Activated naive CD4-positive, alpha-beta T cell treated with anti-CD3 and anti-CD28 coated beads, Interleukin-2, amount 50 U/mL, for 16 hours (primary cell): ENCODE results near the gene TMEM185B.
"Not testable (repeated sequence)": the region's sequence is repeated elsewhere in the genome, so short reads cannot be mapped to it uniquely, and the experiment has no call there.

ENCODE experiments used
- DNase-seq: peaks from one replicate; pipeline ENCODE4 v3.0.0-alpha.2; 2020

TMEM185B gene

DNA sequence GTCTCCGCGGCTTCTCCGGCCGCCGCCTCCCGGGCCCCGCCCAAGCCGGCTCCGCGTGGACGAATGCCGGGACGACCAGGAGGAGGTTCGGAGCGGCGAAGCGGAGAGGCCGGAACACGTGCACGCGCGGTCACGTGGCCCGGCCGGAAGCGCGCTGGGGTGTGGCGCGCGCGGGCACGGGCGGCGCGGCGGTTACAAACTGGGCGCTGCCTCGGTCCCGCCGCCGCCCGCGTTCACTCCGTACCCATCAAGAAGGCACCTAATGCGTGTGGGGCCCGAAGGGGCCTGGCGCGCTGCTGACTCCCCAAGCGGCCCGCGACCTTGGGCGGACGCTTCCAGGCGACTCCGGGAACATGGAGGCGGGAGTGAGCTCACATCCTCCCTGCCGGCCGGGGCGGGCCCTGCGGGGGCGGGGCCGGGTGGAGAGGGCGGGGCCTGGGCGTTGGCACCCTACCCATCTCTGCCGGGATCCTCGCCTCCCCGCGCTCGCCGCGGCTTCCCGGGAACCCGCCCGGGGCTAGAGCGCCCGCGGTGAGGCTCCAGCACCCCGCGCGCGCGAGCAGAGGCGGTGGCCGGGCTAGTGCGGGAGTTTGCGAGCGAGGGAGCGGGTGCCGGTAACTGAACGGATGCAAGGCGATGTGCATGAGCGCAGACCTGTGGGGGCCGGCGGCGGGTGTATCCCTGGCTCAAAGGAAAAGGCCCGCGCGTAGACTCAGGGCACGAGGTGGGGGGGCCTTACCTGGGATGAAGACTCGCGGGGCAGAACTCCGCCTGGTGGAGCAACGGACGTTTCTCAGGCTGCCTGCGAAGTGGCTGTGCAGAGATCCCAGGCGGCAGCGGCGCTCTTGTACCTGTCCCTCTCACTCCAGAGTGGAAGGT is at the start of gene TMEM185B:
TSS of gene TMEM185B (minus strand) at position 367 of the 879 bp plus-strand sequence. CDS start 424 bp downstream, outside the sequence.
- DNase-seq: peak; percentile 91

DNA sequence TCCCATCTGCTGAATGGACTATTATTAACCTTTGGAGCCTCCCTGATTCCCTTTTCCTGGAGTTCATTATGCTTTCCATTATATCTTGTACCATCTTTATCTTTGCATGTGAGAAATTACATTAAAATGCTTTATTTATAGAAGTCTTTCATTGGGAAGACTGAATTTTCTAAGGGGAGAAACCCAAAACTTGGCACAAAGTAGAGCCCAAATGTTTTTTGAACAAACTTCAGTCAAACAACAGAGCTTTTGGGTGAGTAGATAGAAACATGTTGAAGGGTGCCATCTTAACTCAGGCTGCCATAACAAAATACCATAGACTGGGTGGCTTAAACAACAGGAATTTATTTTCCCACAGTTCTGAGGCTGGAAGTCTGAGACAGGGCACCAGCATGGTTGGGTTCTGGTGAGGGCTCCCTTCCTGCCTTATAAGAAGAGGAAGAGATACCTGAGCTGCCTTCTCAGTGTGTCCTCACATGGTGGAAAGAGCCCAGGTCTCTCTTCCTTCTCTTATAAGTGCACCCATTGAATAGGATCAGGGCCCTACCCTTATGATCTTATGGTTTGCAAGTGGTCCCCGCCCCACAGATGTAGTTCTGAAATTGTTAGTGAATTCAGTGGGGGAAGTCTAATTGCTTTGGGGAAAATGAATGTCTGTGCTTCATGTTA is 48.6 kb upstream of the TMEM185B start:
- no peak for DNase-seq

DNA sequence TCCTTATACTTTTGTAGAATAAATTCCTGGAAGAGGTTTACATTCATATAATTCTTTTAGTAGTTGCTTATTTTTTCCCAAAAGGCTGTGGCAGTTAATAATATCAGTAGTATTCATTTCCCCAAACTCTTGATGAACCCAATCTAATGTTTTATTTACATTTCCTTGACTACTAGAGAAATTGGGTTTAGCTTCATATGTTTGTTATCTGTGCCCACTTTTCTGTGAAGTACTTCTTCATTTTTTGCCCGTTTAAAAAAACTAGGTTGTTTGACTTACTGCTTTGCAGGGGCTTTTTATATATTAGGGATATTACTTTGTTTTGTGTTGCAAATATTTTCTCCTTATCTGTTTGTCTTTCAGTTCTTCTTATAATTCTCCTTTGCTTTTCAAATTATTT is 46.6 kb upstream of the TMEM185B start:
- DNase-seq: no peak

DNA sequence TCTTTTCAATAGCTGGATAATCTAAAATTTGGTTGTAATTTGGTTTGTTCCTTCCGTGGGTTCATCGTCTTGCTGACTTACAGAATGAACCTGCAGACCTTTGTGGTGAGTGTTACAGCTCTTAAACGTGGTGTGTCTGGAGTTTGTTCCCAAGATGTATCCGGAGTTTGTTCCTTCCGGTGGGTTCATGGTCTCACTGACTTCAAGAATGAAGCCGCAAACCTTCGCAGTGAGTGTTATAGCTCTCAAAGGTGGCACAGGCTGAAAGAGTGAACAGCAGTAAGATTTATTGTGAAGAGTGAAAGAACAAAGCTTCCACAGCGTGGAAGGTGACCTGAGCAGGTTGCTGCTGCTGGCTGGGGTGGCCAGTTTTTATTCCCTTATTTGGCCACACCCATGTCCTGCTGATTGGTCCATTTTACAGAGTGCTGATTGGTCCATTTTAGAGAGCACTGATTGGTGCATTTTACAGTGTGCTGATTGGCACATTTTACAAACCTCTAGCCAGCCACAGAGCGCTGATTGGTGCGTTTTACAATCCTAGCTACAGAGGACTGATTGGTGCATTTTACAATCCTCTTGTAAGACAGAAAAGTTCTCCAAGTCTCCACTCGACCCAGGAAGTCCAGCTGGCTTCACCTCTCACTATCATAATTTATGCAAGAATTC is 46.0 kb upstream of the TMEM185B start:
- no peak for DNase-seq

DNA sequence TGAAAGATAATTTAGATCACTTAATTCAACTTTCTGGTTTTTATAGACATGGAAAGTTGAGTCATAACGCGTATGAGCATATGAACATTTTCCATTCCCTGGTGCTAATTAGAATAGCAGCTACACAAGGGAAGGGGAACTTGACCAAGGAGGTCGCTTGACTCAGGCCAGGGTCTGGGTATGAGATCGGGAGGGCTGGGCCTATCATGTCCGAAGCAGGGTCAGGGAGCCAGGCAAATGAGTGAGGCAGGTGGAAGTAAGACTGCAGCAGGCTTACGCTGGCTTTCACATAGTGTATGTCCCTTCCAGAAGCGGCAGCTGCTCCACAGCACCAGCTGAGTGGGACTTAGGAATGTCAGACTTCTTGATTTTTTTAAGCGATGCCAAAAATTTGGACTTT is 44.1 kb upstream of the TMEM185B start:
- DNase-seq: no peak

DNA sequence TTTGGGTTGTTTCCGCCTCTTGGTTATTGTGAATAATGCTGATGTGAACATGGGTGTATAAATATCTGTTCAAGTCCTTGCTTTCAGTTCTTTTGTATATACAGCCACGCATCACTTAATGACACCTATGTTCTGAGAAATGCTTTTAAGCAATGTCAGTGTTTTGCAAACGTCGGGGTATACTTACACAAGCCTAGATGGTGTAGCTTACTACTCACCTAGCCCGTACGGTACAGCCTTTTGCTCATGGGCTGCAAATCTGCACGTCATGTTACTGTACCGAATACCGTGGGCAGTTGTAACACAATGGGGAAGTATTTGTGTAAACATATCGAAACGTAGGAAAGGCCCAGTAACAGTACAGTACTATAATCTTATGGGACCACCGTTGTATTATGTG is 41.8 kb upstream of the TMEM185B start:
- DNase-seq: no peak

DNA sequence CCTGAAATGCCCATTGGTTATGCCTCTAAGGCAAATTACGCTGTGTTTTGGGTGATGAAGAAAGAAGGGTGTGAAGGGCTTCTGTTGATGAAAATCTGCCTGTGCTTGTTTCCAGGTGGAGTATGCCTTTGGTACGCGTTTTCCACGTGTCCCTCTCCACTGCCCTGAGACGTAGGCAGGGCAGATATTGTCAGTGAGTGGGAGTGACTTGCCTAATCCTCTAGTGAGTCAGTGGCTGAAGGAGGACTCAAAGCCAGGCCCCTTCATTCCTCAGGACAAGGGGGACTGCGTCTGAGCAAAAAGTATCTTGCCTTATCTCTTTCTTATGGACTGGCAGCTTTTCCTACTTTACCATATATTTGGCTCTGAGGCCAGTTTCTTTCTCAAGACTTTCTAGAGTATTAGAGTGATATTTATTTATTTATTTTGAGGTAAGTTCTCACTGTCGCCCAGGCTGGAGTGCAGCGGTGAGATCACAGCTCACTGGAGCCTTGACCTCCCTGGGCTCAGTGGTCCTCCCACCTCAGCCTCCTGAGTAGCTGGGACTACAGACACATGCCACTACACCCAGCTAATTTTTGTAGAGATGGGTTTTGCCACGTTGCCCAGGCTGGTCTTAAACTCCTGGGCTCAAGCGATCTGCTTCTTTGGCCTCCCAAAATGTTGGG is 39.7 kb upstream of the TMEM185B start:
- DNase-seq: no peak

DNA sequence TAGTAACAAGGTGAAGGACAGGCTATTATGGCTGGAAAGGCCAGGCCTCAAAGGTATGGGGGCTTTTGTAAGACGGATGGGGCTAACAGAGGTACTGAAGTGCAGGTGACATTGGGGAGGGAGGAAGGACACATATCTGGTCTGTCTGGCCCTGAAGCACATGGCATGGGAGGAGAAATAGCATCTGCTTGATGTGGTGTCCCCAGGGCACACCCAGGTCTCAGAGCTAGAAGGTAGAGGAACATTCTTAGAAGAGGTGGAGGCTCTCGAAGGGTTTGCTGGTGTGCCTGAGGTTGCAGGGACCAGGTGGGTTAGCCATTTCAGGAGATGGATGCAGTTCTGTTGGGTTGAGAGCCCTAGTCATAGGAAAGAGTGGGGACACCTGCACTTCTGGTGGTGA is 39.0 kb upstream of the TMEM185B start:
- DNase-seq: no peak

DNA sequence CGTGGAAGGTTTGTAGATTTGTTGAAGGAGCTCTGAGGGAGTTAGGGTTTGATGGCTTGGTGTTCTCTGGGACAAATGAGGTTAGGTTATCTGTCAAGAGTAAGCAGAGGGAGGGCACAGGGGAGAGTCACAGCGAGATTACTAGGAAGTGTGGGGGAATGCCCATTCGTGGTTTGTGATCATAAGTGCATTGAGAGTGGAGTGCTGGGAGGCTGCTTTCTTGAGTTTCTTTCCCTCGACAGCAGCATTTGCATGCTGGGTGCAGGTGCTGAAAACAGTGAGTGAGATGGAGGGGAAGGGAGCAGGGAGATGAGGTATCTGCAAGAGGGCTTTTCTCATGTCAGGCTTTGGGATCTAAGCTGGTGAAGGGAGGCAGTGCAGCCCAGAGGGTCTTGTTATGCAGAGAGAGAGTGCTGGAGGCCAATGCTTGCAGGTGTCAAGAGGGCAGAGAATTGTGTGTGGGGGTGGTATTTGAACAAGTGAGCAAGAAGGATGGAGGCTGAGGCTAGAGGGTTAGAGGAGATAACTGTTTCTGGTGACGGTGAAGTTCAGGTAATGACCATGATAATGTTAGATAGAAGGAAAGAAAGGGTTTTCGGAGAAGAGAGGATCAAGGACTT is 38.3 kb upstream of the TMEM185B start:
- DNase-seq: no peak

DNA sequence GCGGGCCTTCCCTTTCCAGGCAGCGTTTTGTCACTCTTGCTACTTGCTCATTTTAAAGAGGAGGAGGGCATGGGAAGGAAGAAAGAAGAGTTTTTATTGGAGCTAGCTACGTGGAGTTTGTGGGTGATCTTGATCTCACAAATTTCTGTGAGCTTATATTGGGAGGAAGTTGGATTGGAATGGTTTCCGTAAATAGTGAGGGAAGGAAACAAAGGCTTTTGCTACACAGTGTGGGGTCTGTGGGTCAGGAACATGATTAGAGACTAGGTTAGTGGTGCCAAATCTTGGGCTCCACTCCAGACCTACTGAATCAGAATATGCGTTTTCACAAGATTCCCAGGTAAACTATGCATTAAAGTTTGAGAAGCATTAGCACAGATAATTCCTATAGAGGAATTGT is 37.5 kb upstream of the TMEM185B start:
- no peak for DNase-seq

DNA sequence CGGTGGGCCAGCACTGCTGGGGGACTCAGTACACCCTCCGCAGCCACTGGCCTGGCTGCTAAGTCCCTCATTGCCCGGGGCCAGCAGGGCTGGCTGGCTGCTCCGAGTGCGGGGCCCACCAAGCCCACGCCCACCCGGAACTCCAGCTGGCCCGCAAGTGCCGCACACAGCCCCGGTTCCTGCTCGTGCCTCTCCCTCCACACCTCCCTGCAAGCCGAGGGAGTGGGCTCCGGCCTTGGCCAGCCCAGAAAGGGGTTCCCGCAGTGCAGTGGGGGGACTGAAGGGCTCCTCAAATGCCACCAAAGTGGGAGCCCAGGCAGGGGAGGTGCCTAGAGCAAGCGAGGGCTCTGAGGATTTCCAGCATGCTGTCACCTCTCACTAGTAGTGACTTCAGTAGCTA is 36.7 kb upstream of the TMEM185B start:
- not testable (repeated sequence) for DNase-seq

DNA sequence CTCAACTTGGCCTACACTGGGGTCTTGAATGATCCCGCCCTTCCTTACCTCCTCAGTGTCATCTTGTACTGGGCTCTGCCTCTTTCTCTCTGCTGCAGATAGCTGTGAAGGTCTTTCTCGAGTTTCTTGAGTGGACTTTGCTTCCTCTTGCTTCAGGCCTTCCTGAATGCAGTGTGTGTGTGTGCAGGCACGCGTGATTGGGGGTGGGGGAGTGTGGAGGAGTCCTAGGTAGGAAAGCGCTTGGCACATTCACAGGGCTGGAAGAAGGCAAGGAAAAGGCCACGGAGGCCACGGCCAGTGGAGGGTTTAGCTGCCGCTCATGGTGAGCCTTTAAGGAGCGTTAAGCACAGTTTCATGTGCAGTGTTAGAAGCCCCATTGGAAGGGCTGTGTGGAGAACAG is 35.0 kb upstream of the TMEM185B start:
- DNase-seq: no peak

DNA sequence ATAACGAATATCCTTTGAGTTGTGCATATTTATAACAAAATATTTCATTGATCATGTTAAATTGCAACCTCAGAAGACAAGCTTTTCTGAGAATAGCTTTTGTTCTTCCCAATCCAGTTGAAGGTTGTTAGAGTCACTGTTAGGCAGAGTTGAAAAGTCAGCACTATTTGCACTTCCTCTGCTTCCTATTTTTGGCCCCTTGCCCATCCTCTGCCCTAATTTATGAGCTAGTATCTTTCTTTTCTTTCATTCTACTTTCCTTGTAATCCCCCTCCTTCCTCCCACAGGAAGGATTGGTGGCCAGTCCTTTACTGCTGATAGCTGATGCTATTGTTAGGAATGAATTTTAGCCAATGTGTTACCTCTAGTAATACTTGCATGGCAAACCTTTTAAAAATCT is 34.3 kb upstream of the TMEM185B start:
- no peak for DNase-seq

DNA sequence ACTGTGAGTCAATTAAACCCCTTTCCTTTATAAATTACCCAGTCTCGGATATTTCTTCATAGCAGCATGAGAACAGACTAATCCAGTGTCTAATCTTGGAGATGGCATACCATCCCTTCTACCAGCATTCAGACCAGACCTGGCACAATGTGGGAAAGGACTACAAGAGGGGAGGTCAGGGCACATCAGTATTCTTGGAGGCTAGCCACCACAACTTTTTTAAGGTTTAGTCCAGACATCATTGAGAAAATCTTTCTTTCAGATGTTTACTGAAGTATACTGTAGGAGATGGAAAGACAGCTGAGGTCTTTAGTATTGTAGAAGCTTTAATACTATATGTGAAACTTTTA is 33.4 kb upstream of the TMEM185B start:
- no peak for DNase-seq

DNA sequence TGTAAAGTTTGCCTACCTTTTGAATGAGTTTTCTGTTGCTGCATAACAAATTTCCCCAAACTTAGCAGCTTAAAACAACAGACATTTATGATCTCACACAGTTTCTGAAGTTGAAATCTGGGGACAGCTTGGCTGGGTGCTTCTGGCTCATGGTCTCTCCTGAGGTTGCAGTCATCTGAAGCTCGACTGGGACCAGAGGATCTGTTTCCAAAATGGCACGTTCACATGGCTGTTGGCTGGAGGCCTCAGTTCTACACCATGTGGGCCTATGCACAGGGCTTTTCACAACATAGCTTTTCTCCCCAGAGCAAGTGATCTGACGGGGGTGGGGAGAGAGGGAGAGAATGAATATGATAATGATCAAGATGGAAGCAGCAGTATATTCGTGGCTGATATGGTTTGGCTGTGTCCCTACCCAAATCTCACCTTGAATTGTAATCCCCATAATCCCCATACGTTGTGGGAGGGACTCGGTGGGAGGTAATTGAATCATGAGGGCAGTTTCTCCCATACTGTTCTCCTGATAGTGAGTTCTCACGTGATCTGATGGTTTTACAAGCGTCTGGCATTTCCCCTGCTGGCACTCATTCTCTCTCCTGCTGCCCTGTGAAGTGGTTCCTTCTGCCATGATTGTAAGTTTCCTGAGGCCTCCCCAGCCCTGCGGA is 32.9 kb upstream of the TMEM185B start:
- DNase-seq: no peak

DNA sequence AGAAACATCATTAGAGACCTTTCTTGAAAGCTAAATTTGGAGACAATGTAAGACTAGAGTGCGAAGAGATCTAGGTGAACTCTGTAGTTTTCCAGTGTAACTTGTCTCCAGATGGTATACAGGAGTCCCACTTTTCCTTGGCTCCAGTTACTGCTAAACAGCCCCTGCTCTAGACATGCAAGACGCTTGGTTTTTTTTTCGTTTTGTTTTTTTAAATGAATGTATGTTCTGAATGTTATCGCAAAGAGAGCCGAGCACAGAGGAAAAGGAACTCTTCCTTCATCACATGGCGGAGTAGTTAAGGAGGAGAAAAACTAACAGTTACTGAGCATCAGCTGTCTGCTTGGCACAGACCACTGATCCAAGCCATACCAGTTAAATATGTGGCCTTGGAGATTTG is 31.9 kb upstream of the TMEM185B start:
- DNase-seq: no peak

DNA sequence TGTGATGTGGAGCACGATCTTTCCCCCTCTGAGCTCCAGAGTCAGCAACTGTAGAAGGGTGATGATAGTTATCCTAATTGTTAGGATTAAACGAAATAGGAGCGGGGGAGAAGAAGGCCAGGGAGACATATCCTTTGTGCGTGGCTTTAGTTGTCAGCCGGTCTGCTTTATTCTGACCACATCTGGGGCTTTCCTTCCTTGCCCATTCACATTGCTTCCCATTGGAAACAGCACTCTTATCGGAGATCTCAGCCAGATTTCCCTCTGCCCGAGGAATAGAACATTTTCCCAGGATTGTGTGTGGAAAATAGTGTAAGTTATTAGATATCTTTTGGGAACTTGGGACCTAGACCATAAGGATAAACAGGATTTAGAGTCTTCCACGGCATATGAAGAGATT is 31.0 kb upstream of the TMEM185B start:
- no peak for DNase-seq

DNA sequence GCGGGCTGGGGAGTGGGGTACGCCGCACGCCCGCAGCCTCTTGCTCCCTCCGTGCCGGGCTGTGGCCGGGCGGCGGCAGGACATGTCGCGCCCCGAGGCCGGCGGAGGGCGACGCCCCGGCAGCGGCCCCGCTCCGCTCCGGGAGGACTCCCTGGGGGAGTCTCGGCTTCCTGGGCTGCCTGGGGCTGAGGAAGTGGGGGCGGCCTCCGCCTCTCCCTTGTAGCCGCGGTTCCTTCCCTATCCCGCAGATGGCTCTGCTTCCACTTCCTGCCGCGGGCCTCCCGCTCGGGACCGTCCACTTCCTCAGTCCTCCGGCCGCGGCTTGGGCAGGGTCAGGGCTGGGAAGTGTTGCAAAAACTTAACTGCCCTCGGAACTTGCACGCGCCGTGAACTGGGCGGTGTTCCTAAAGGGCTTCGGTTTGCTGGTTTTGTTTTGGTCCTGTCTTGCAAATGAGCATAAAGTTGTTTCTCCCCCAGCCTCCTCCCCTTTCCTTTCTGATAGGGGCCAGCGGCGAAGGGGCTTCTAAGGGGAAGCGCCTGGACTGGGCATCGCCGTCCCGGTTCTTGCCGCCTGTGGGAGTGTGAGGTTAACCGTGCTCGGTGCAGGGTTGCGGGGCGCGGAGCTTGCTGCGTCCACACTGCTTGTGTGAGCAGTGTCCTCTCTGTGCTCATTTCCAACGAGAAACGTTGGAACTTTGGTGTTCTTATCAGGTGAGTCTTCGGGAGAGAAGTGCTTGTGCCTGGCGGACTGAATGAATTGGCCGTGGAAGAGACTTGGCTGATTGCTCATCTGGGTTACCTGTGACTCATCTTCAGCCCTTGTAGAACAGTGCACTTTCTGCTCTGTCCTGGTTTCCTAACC is 30.1 kb upstream of the TMEM185B start:
- no peak for DNase-seq

DNA sequence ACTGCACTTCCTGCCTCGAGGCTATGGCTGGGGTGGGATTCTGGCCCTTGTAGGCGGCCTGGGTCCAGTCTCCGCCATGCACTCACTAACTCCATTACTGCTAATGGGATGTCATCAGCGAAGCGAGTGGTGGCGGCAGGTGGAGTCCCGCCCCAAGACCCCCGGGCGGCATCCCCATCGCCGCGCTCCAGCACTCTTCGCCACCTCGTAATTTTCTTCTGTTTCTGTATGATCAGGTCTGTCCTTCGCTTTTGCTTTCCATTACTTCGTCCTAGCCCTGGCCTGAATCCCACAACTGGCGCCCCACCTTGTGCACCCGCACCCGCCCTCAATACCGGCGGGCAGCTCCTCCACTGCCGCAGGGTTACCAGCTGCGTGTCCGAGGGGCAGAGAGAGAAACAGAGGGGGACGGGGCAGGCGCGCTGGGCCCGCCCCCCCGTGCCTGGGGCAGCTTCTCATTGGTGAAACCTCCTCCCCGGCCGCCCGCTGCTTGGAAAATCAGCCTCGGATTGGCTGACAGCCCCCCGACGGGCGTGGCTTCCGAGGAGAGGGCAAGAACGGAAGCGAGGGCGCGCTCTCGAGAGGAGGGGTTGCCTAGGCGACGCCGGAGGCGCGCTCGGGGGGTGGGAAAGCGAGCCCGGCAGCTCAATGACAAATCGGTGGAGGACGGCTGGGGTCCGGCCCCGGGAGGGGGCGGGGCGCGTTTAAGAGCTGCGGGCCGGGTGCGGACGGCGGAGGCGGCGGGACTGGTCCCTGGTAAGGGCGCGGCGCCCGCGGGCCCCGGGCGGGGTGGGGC is 29.2 kb upstream of the TMEM185B start, which contains the start of gene RALB:
TSS of gene RALB (plus strand) at position 628 of the 796 bp plus-strand sequence. CDS start 25,813 bp downstream, outside the sequence.
- DNase-seq: peak; percentile 99

DNA sequence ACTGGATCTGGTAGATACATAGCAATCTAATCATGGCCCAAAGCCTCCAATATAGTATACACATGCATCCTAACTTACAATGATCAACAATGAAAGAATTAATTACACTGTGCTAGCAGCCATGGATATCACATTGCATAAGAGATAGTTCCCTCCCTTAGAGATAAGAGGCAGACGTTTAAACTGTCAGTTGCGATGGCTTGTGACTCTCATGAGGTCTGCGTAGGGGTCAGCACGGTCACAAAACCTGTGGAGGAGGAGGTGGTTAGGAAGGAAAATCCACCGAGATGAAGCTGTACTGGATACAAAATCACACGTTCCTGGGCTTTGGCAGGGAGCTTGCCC is 28.7 kb upstream of the TMEM185B start:
- DNase-seq: no peak
